Thoracic aorta (tissue), 2 donors: ENCODE data around the gene KDR. TPM values are rescaled to one million over a fixed set of nuclear protein-coding genes. Genes with fewer than 3 reads are reported as not detected.

Experiments used
- ATAC-seq: fragments of 150-250 bp; one replicate; pipeline ENCODE4 v1.8.0; 2017; ENCODE audit warnings: low read depth; ENCODE audit not compliant: insufficient number of reproducible peaks, low FRiP score
- DNase-seq: peaks from one replicate; pipeline ENCODE4 v3.0.0-alpha.2; 2020; ENCODE audit warnings: low spot score
- H3K27ac ChIP-seq, 2 donors: fragments of 200-600 bp; sonication (generic); 1 replicate in 1 of 2; 2 replicates in 1 of 2; pipeline ENCODE4 v1.5.1; 2016; ENCODE audit warnings: mild to moderate bottlenecking in 2 of 2, moderate library complexity in 2 of 2
- H3K27me3 ChIP-seq: fragments of 200-600 bp; sonication (generic); replicated peaks from 2 replicates; pipeline ENCODE4 v1.6.0; 2016; ENCODE audit warnings: mild to moderate bottlenecking; ENCODE audit not compliant: insufficient read depth
- H3K36me3 ChIP-seq: fragments of 200-600 bp; sonication (generic); one replicate; pipeline ENCODE4 v1.5.1; 2016
- H3K4me1 ChIP-seq, 2 donors: fragments of 200-600 bp; sonication (generic); 1 replicate in 1 of 2; 2 replicates in 1 of 2; pipeline versions ENCODE4 v1.5.1 to v1.6.0; 2016; ENCODE audit warnings: low read depth in 2 of 2, mild to moderate bottlenecking in 1 of 2; ENCODE audit not compliant: control insufficient read depth in 1 of 2
- H3K4me3 ChIP-seq: fragments of 200-600 bp; sonication (generic); 2 replicates; pipeline ENCODE4 v1.5.1; 2016; ENCODE audit warnings: mild to moderate bottlenecking
- H3K9me3 ChIP-seq: fragments of 200-600 bp; sonication (generic); 2 replicates; pipeline ENCODE4 v1.5.1; 2016
- CTCF ChIP-seq: fragments of 200-600 bp; sonication (generic); IDR thresholded peaks from one replicate; pipeline ENCODE4 v1.5.1; 2019; ENCODE audit warnings: antibody characterized with exemption
- total RNA-seq, 2 donors: library from RNA; depleted of rRNA; stranded (reverse); fragments of >200 nt; gene quantifications; one replicate each; pipeline versions ENCODE4 v1.1.0 to v1.2.3, GENCODE V29; 2016

Gene KDR
- total RNA-seq, 2 donors from 2014 or later = 10.0 to 27.1 TPM

GRCh38 chr4:55133951-55134350 lies 8.6 kb upstream of the KDR start:
- H3K4me3 ChIP-seq = no peak overlapping the region
- H3K27ac ChIP-seq = no peak overlapping the region
- no peaks in the 10 kb centered on the region for H3K4me1 ChIP-seq
- DNase-seq (no peak), ATAC-seq (no peak)
- peaks cover 3% of the 10 kb centered on the region for H3K27me3 ChIP-seq
- H3K9me3 ChIP-seq = no peaks in the 10 kb centered on the region
- TF ChIP-seq CTCF = no peak
- H3K36me3 ChIP-seq = no peaks in the 10 kb centered on the region

- Histone ChIP-seq H3K27me3 (peaks cover 3% of the 10 kb centered on the region), H3K36me3 (no peaks in the 10 kb centered on the region), H3K27ac (no peak overlapping the region), H3K4me3 (no peak overlapping the region), H3K4me1 (no peaks in the 10 kb centered on the region), H3K9me3 (no peaks in the 10 kb centered on the region)
- ATAC-seq (no peak), DNase-seq (no peak)
- TF ChIP-seq CTCF = no peak
Measured at GRCh38 chr4:55132775-55133174, 7.4 kb upstream of the KDR start.

- ATAC-seq (no peak), DNase-seq (no peak)
- Histone ChIP-seq H3K4me3 (no peak overlapping the region), H3K27ac (no peak overlapping the region), H3K36me3 (no peaks in the 10 kb centered on the region), H3K4me1 (peaks cover 0 to 15% of the 10 kb centered on the region in 2 donors), H3K27me3 (peaks cover 3% of the 10 kb centered on the region), H3K9me3 (no peaks in the 10 kb centered on the region)
- TF ChIP-seq CTCF = no peak
Measured at GRCh38 chr4:55127521-55127920, 2.1 kb upstream of the KDR start.

GRCh38 chr4:55127053-55127452 lies 1.7 kb upstream of the KDR start:
- no peak for TF ChIP-seq CTCF
- Histone ChIP-seq H3K27me3 (peaks cover 3% of the 10 kb centered on the region), H3K4me3 (no peak overlapping the region), H3K4me1 (peaks cover 0 to 15% of the 10 kb centered on the region in 2 donors), H3K9me3 (no peaks in the 10 kb centered on the region), H3K36me3 (no peaks in the 10 kb centered on the region), H3K27ac (no peak overlapping the region)
- no peak for DNase-seq
- no peak for ATAC-seq

GRCh38 chr4:55125763-55126541 lies 557 bp upstream of the KDR start:
- no peak for TF ChIP-seq CTCF
- no peaks in the 10 kb centered on the region for H3K9me3 ChIP-seq
- no peak for DNase-seq
- peak overlapping the region; percentile 71 for H3K4me3 ChIP-seq
- H3K4me1 ChIP-seq = peaks cover 0 to 15% of the 10 kb centered on the region in 2 donors
- no peaks in the 10 kb centered on the region for H3K36me3 ChIP-seq
- H3K27ac ChIP-seq = no peak overlapping the region
- H3K27me3 ChIP-seq = peaks cover 3% of the 10 kb centered on the region
- no peak for ATAC-seq
